Measurements from ENCODE around the gene SAA1.
"Not testable (repeated sequence)": the region's sequence is repeated elsewhere in the genome, so short reads cannot be mapped to it uniquely, and the experiment has no call there.

Gene SAA1

DNA sequence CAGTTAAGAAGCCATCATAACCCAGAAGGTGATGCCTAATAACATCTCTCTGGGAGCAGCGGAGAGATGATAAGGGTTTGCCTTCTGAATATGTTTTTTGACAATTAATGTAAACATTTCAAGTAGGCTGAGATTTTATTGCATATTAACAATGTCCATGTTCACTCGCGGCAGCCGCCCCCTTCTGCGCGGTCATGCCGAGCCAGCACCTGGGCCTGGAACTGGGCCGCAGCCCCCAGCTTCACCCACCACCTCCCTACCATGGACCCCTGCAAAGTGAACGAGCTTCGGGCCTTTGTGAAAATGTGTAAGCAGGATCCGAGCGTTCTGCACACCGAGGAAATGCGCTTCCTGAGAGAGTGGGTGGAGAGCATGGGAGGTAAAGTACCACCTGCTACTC is 4.3 kb upstream of the SAA1 start:
- no peak for DNase-seq

DNA sequence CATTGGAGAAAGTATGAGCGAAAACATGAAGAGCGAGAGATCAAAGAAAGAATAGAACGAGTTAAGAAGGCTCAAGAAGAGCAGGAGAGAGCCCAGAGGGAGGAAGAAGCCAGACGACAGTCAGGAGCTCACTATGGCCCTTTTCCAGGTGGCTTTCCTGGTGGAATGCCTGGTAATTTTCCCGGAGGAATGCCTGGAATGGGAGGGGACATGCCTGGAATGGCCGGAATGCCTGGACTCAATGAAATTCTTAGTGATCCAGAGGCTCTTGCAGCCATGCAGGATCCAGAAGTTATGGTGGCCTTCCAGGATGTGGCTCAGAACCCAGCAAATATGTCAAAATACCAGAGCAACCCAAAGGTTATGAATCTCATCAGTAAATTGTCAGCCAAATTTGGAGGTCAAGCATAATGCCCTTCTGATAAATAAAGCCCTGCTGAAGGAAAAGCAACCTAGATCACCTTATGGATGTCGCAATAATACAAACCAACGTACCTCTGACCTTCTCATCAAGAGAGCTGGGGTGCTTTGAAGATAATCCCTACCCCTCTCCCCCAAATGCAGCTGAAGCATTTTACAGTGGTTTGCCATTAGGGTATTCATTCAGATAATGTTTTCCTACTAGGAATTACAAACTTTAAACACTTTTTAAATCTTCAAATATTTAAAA is 3.2 kb upstream of the SAA1 start:
- DNase-seq: not testable (repeated sequence)

DNA sequence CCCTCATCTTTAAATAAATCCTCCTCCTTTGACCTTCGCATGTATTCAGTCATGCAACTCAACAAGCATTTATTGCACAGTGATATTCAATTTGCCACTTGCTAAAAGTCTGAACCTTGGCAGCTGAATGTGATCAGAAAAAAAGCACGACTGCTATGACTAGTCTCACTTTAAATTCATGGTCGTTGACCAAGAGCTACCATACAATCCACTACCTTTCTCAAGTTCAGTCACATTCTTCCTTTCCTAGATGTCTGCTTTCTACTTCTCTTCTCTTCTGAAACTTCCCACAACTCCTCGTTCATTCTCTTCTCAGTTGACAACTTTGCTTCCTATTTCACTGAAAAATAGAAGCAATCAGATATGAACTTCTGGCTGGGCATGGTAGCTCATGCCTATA is 2.0 kb upstream of the SAA1 start:
- no peak for DNase-seq

DNA sequence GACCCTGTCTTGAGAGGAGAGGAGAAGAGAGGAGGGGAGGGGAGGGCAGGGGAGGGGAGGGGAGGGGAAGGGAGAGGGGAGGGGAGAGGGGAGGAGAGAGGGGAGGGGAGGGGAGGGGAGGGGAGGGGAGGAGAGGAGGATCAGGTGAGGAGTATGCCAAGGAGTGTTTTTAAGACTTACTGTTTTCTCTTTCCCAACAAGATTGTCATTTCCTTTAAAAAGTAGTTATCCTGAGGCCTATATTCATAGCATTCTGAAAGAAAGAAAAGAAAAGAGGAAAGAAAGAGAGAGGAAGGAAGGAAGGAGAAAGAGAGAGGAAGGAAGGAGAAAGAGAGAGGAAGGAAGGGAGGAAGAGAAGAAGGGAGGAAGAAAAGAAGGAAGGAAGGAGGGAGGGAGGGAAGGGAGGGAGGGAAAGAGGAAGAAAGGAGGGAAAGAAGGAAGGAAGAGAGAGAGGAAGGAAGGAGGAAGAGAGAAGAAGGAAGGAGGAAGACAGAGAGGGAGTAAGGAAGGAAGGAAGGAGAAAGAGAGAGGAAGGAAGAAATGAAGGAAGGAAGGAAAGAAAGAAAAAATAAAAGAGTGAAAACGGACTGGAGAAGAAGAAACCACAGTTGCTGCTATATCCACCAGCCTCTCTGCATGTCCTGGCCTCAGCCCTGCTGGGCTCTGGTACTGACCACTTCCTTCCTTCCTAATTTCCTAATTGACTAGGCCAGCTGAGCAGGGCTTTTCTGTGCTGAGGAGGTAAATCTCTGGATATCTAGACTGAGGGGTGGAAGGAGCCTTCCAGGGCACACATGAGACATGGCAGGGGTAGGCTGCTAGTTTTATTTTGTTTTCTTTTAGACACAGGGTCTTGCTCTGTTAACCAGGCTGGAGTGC is 1.1 kb upstream of the SAA1 start:
- no peak for DNase-seq

DNA sequence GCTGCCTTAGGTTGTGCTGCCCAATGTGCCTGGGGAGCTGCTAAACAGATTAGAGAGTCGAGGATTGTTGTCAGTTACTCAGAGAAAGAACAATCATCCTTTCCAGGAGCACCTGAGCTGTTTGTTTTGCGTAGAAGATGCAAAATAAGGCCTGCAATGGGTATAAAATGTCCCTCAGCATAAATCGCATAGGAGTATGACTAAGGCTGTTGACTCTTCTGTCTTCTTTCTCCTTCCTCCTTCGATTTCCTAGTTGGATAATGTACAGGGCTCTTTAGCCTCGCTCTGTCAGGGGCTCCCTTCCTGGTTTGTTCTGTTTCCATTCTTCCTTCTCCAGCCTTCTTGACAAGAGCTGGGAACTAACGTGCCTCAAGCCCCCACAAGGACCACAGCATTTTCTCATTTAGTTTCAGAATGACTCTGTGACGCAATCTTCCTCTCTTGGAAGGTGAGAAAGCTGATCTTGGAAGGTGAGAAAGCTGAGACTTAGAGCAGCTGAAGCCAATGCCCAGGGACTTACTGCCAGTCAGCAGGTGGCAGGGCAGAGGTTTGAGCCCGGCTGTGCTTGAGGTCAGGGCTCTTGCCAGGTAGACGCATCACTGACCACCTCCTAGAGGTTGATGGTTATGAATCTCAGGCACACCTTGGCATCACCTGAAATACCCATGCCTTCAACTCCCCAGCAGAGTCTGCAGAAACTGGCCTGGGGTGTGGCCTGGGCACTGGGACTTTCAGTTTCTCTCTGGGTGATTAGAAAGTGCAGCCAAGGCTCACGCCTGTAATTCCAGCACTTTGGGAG is 1.5 kb downstream of the SAA1 start:
- not testable (repeated sequence) for DNase-seq

DNA sequence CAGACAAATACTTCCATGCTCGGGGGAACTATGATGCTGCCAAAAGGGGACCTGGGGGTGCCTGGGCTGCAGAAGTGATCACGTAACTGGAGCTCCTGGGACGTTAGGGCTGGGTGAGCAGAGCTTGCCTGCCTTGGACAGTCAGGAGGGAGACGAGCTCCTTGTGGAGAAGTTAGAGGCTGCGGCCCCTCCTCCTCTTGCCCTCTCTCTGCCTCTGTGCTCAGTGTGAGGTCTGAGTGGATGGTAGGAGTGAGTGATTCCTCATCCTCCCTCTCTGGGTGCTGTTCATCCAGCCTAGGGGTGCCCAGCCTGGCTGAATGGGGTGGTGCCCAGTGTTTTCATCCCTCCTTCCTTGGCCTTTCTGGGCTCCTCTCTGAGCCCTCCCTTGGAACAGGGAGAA is 3.2 kb downstream of the SAA1 start:
- DNase-seq: not testable (repeated sequence)

DNA sequence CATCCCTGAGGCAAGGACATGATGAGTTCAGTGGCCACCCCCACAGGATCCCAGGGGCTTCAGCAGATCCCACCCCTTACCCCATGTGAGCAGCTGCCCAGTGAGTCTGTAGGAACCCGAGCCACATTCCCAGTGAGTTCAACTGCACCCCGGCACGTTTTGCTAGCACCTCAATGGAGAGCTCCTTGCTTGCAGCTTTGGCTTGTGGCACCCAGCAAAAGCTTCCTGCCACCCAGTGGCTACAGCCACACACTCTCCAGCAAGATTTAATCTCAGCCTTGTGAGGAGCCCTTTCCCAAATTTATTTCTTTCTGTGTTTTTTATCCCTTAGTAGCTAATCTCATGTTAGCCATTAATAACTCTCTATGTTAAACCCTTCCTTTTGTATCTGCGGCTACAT is 4.0 kb downstream of the SAA1 start:
- no peak for DNase-seq

DNA sequence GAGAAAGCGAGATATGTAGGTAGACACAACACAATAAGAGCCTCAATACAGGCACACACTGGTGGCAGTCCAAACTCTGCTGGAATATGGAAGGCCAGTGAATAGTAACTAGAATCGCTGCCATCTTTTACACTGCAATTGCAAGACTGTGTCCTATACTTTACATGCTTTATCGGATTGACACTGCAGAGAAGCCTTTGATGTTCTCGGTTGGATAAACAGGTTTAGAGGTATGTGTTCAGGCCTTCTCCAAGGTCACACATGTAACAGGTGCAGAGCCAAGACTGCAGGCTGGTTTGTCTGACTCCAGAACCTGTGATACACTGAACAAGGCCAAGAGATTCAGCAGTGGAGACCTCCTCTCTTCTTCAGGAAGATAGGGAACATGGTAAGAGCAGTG is 5.1 kb downstream of the SAA1 start:
- DNase-seq: no peak

DNA sequence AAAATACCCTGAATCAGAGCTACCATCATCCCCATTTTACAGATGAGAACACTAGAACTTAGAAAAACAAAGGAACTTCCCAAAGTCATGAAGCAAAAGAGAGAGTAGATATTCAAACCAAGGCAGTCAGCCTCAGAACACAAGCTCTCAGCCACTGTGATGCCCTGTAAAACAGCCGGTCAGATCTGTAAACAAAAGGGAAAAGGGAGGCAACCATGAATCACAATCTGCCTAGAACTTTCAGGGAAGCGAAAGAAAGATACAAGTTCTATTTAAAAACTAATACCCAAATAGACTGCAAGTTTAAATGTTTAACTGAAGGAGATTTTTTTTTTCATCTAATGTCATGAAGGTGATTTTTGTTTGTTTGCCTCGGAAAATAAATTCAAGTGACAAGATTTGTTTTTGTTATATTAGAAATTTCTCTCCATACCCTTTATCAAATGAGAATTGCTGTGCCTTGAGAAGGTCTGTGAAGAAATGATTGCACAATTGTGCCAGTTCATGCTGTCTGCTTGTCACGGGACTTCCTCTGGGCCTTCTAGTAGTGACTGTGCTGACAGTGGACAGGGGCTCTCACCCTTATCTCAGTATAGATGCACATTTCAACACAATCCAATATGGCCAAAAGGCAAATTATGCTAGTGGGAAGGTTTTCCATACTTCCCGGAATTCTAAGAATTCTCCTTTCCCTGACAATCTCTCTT is 11.7 kb downstream of the SAA1 start:
- peak; percentile 68 to 79 for DNase-seq

DNA sequence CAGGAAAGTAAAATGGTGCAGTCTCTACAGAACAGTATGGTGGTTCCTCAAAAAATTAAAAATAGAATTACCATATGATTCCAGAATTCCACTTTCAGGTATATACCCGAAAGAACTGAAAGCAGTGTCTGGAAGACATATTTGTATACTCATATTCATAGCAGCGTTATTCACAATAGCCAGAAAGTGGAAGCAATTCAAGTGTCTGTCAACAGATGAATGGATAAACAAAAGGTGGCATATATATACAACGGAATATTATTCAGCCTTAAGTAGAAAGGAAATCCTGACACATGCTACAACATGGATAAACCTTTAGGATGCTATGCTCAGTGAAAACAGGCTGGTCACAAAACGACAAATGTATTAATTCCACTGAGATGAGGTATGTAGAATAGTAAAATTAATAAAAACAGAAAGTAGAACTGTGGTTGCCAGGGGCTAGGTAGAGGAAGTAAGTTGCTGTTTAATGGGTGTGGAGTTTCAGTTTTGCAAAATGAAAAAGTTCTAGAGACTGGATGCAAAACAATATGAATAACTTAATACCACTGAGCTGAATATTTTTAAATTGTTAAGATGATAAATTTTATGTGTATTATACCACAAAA is 14.5 kb downstream of the SAA1 start:
- no peak for DNase-seq

DNA sequence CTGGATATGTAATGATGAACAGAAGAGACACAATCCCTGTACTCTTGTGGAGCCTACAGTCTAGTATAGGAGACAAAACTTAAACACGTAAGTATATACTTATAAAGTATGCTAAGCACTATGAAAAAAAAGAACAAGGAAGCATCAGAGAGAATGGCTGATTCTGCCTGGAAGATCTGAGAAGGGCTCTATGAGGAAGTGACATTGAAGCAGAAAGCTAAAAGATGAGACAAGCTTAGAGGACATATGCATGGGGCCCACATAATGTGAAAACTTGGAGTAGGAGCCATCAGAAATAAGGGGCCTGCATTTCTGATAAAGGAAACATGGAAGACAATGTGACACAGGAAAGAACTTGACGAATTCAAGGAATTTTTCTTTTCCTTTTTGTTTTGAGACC is 16.6 kb downstream of the SAA1 start:
- no peak for DNase-seq

DNA sequence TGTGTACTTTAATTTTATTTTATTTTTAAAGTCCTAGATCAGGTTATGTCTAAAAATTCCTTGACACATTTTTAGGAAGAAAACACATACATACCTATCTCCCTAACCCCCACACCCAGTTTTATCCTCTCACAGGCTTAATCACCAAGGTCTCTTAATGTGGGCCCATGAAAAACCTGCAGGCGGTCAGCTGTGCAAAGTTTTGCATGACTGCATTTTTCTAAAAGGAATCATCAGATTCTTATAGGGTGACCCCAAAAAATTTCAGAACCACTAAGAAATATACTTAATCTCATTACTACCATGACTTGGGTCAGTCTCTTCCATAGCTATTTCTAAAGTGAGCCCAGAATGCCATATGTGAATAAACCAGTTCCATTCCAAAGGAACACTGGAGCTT is 19.8 kb downstream of the SAA1 start:
- no peak for DNase-seq

DNA sequence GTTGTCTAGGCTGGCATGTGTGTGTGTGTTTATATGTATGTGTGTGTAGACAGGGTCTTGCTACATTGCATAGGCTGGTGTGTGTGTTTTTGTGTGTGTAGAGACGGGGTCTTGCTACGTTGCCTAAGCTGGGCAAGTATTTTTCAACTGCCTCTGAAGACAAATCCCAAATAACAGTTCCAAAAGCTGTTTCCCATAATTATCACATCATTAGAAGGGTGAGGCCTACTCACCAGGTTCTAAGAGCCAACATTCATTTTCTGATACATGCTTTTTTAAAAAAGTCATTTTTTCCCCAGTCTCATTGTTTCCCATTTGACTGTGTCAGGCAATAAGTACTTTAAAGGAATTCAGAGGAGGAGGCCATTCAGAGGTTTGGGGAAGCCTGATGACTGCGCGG is 22.8 kb downstream of the SAA1 start:
- DNase-seq: no peak

DNA sequence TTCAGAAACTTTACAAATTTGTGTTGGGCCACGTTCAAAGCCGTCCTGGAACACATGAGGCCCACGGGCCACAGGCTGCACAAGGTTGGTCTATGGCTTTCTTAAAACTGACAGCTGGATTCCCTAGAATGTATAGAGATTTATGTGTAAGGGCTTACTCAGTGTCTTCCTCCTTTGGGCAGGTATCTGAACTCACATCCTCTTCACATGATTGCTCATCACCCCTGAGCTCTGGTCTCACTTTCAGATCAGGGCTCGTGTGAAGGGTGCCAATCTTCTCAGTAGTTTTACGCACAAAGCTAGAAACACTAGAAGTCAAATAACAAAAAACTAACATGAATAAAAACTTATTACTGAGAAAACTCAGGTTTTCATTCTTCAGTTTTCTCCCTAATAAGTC is 28.8 kb downstream of the SAA1 start:
- DNase-seq: no peak

DNA sequence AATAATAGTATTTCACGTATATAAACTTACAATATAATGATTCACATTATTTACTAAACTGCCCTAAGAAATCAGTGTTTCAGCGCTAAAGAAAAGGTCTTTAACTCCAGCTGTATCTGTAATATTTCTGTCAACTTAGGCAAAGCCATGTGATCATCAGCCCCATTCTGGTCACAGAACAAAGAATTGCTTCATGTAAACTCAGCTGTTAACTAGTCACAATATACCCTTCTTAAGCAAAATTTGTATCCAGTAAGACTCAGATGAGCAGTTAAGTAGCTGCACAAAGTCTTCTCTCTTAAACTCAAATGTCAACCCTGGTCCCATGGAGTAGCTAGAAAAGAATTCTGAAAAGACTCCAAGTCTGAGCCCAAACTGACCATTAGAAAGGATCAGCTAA is 29.3 kb downstream of the SAA1 start:
- no peak for DNase-seq

DNA sequence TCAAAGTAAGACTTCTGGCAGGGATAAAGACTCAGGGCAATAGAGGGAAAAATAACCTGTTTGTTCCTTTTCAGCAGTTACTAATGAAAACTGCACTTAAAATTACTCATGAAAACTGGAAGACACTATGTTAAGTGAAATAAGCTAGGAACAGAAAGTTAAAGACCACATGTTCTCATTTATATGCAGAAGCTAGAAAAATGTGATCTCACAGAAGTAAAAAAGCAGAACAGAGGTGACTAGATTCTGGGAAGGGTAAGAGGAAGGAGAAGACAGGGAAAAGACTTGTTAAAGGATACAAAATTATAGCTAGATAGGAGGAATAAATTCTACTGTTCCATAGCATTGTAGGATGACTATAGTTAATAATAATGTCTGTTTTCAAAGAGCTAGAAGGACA is 33.7 kb downstream of the SAA1 start:
- DNase-seq: no peak

DNA sequence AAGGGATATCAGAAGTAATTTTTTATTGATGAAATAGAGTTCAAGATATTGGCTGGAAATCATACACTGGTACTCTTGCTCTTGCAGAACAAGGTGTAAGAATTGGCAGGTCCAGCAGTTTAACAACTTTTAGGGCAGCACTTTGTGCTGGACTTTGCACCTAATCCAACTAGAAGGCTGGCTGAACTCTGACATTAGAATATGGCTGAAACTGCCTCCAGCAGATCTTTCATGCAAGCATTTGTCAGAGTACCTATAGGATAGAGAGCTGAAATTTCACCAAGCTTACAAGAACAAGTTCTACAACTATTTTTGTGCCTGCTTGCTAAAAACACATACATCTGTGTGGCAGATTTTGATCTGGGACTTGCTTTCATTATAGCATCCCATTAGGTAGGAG is 38.7 kb downstream of the SAA1 start:
- no peak for DNase-seq

DNA sequence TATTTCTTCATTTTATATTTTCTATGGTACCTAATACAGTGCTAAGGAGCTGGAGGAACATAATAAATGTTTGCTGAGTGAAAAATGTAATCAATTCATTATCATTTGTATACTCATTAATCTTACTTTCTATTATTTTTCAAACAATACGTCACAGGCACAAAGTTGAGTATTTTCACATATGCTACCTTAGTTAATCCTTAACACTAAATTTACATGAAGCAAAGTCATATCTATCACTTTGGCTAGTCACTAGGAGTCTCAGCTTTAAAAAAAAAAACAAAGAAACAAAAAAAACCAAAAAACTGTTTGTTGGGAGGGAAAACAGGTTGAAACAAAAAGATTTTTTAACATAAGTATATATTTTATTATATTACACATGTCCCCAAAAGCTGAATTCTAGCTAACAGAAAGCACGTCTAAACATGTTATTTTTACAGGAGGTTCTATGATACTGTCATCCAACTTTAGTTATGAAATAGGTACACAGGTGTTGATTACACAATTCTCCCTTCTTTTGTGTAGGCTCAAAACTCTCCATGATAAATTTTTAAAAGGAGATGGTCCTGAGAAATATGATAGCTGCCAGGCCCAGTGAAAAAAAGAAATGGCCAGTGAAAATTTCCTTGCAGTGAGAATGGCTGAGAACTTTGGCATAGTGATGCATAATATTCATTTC is 41.5 kb downstream of the SAA1 start:
- DNase-seq: no peak

DNA sequence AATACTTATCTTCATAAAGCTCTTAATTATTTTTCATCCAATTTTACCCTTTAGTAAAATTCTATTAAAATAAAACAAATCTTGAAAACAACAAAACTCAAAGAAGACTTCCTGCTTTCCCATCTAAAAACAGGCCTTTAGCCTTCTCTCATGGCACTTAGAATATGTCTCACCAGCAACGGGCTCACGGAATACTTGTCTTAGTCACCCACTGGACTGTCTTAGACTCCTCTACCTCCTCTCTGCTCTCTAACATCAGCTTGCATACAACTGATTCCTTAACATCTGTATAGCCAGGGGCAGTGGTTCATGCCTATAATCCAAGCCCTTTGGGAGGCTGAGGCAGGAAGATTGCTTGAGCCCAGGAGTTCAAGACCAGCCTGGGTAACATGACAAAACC is 42.2 kb downstream of the SAA1 start:
- no peak for DNase-seq

DNA sequence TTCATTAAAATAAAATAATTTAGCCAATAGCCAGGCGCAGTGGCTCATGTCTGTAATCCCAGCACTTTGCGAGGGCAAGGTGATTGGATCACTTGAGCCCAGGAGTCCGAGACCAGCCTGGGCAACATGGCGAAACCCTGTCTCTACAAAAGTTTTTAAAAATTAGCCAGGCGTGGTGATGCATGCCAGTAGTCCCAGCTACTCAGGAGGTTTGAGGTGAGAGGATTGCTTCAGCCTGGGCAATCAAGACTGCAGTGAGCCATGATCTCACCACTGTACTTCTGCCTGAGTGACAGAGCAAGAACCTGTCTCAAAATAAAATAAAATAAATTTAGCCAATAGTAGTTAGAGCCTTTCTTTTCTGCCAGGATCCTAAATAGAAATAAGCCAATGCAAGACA is 43.6 kb downstream of the SAA1 start:
- DNase-seq: no peak

DNA sequence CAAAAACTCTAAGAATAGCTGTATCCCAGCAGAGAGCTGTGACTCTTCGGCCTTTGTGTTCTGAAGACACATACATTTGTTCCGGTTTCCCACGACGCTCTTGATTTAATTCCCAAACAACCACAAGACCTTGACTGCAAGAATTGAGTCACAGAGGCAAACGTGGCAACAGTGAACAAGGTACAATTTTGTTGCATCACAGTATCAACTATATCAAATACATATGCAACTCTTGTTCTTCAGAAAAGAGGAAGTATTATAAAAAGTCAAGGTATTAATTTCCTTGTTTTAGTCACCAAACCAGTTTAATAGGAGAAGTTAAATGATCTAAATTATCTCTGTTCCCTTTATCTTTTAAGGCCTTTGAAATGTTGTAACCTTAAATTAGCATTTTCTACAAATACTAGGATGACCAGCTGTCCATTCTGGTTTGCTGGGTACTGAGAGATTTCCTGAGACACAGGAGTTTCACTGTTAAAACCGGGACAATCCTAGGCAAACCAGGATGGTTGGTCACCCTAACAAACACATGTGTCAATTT is 44.8 kb downstream of the SAA1 start:
- peak; percentile 80 to 81 for DNase-seq

DNA sequence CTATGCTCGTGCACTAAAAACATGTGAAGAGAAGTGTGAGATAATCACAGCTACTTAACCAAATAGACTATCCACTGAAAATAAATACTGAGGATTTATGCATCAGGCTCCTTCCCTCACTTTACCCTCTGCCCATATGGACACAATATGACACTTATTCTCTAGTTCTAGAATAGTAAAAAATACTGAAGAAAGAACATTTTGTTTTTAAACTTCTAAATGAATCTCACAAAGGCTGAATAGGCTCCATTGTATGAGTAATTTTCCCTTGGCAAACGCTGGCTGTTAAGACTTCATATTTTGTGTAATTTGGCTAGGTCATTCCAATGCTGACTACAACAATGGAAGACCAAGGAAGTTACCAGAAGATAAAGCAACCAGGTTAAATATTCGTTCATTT is 45.9 kb downstream of the SAA1 start:
- no peak for DNase-seq

All from AML-193 (cell line).